ENCODE results near the gene ZNF629.
A peak's percentile ranks its signal among the peaks of the same experiment; 100 is the strongest.
"Not testable (repeated sequence)": the region's sequence is repeated elsewhere in the genome, so short reads cannot be mapped to it uniquely, and the experiment has no call there.

The ZNF629 gene

DNA sequence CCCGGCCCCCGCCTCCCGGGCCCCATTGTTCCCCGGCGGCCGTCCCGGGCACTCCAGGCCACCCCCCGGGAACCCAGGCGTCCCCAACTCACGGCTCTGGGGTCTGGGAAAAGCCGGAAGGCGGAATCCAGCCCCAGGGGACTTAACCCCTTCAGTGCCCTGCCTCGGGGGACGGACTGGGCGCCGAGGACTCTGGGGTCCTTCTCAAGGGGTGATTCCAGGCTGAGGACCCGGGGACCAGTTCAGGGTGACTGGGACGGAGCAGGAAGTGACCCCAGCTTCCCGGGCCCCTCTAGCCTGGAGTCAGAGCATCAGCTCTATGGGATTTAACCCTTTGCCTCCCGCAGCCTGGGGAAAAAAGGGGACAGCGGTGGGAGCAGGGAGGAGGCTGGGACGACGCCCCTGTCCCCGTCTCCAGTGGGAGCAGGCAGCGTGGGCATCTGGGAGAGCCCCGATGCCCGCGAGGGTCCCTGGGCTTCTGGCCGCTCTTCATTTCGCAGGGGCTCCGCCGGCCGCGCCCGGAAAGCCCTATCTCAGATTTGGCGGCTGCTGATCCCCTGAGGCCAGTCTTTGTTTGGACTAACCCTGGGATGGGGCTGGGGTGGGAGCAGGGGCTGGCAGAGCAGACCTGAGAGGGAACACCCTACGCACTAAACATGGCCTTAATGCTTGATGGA, at the start of gene ZNF629:
Gene ZNF629, minus strand, starts transcription at position 270 of the 677 bp plus-strand sequence. CDS start 2,723 bp downstream, outside the sequence.
- DNase-seq, result peak; percentile 22 to 41

DNA sequence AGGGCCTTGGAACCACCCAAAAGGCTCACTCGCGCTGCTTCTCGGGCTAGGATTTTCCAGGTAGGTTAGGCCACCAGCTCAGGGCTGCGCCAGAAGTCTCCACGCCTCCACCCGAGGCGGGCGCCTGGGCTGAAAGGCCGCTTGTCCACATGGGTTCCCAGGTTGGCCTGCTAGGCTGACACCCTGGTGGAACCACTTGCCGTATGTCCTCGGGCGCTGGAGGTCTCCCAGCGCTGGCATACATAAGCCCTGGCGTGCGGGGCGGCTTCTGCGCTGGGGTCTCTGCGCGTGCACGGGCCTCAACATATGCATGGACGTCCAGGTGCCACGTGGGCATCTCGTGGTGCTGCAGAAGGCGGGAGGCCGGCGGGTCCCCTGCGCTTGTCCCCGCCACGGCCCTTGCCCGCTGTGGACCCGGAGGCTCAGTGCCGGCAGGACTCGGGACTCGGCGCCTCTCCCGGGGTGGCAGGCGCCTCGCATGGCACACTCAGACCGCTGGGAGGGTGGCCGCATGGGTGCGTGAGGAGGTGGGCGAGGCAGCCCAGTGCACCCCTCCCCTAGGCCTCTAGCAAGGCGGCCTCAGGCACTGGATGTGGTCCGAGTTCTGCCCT, 47.2 kb upstream of the ZNF629 start:
- DNase-seq, result no peak

GRCh38 chr16:30830072-30830417, 43.0 kb upstream of the ZNF629 start:
- no peak for DNase-seq

DNA sequence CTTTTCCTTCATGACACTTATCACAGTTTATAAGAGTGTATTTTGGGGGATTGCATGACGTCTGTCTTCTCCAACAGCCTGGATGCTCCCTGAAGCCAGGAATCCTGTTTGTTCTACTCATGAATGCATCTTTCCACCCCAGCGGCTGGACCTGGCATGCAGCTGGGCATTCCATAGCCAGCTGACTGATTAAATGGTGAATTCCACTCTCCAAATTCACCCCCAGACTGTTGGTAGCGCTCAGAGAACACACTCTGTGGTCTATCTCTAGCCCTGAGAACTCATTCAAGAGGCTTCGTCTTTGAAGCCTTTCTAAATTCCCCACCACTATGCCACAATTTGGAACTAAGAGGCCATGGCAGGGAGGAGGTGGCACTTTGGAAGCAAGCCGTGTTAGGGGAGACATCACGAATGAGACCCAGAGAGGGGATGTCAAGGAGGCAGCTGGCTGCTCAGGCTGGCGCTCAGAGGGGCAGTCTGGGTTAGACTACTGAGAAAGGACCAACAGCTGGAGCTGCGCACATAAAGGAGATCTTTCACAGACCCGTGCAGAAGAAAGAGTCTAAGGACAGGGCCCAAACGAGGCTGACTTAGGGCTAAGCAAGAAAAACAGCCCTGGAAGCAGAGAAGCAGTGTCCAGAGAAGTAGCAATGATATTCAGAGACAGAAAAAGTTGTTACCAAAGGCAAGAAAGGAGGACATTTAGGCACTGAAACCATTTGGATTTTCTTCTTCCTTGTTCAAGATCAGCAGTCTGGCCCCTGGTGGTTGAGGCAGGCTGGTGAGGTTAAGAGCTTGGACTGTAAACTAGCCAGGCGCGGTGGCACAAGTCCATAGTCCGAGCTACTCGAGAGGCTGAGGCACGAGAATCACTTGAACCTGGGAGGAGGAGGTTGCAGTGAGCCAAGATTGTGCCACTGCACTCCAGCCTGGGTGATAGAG, 42.4 kb upstream of the ZNF629 start:
- DNase-seq, result no peak

GRCh38 chr16:30821891-30822290, 34.9 kb upstream of the ZNF629 start:
- no peak for DNase-seq

- not testable (repeated sequence) for DNase-seq
Observed at GRCh38 chr16:30821441-30821840, 34.4 kb upstream of the ZNF629 start.

GRCh38 chr16:30820952-30821421, 34.0 kb upstream of the ZNF629 start:
- no peak for DNase-seq

- DNase-seq, result no peak
Observed at GRCh38 chr16:30816769-30817168, 29.8 kb upstream of the ZNF629 start.

DNA sequence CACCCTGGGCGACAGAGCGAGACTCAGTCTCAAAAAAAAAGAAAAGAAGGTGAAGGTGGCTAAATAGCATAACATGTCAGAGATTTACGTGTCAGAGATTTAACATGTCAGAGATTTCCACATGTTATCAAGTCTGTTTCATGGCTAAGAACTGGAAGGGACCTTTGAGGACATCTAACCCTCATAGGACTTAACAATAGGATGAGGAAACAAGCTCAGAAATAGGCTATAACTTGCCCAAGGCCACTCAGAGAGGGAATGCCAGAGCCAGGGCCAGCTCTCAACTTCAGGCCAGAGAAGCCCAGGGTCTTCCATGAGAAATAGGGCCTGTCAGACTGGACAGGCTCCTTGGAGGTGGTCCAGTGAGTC, 26.8 kb upstream of the ZNF629 start:
- DNase-seq, result no peak

DNA sequence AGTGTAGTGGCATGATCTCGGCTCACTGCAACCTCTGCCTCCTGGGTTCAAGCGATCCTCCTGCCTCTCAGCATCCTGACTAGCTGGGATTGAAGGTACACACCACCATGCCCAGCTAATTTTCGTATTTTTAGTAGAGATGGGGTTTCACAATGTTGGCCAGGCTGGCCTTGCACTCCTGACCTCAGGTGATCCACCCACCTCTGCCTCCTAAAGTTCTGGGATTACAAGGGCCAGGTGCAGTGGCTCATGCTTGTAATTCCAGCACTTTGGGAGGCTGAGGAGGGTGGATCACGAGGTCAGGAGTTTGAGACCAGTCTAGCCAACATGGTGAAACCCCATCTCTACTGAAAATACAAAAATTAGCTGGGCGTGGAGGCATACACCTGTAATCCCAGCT, 22.7 kb upstream of the ZNF629 start:
- not testable (repeated sequence) for DNase-seq

GRCh38 chr16:30808890-30809426, 22.0 kb upstream of the ZNF629 start:
- not testable (repeated sequence) for DNase-seq

DNA sequence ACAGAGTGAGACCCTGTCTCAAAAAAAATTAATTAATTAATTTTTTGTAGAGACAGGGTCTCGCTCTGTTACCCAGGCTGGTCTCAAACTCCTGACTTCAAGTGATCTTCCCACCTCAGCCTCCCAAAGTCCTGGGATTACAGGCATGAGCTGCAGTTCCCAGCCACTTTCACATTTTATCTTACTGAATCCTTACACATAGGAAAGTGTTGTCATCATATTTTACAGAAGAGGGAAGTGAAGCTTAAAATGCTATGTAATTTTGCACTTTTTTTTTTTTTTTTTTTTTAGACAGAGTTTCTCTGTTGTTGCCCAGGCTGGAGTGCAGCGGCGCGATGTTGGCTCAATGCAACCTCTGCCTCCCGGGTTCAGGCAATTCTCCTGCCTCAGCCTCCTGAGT, 21.1 kb upstream of the ZNF629 start:
- no peak for DNase-seq

GRCh38 chr16:30805370-30806169, 18.6 kb upstream of the ZNF629 start:
- DNase-seq, result peak; percentile 40 to 44

GRCh38 chr16:30805056-30805369, 18.0 kb upstream of the ZNF629 start:
- DNase-seq, result no peak

DNA sequence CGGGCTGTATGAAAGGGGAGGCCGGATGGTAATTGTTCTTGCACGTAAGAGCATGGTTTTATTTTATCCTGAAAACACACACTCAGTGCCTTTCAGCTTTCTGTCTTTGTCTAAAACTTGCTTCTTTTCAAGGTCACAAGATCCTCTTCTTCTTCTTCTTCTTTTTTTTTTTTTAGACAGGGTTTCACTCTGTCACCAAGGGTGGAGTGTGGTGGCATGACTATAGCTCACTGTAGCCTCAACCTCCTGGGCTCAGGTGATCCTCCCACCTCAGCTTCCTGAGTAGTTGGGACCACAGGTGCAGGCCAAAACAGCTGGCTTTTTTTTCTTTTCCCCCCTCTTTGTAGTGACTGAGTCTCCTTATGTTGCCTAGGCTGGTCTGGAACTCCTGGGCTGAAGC, 15.9 kb upstream of the ZNF629 start:
- DNase-seq, result no peak

GRCh38 chr16:30797670-30798309, 10.8 kb upstream of the ZNF629 start:
- no peak for DNase-seq

DNA sequence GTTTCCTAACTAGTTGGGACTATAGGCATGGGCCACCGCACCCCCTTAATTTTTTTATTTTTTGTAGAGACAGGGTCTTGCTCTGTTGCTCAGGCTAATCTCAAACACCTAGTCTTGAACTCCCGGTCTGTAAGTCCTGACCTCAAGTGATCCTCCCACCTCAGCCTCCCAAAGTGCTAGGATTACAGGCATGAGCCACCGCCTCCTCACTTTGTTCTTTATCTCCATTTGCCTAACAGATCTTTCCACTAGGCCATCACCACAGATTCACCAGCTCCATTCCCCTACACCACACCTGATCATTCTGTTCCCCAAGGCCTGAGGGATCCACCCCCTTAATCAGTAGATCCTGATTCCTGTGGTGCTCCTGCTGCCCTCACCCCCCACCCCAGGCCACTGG, 7.6 kb upstream of the ZNF629 start:
- no peak for DNase-seq

GRCh38 chr16:30793508-30794069, 6.6 kb upstream of the ZNF629 start:
- no peak for DNase-seq

GRCh38 chr16:30787613-30788378, 791 bp upstream of the ZNF629 start:
- DNase-seq, result no peak

DNA sequence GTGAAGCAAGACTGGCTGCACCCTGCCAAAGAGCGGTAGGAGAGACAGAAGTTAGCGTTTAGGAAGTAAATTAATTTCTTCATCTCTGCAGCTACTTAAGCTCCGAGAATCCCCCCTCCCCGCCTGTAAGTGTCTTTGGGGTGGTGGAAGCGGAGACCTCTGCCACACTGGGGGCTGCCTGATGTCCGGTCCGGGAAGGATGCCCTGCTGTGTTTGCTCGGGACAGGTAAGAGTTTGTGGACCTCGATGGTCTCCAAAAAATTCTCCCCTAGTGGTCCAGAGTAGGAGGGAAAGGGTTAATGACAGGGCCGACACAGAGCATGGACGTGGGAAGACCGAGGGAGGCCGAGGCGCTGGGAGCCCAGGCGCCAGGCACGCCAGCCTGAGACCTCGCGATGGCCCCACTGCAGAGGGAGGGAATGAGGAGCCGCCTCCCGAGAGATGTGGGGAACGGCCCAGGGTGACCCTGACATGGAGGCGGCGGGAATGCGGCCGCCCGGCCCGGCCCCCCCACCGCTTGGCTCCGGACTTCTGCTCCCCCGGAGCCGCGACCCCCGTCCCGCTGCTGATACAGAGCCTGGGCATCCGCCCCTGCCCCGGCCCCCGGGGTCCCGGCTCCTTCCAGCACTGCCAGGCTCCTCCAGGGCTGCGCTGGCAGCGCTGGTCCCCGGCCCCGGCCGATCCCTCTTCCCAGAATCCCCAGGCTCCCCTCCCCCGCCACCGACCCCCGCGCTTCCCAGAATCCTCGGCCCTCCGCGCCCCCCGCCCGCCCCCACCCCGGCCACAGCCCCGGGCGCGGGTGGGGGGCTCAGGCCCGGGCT, 680 bp downstream of the ZNF629 start:
- DNase-seq, result no peak
